Erythroblast (primary cell): Measurements from ENCODE around the gene APP.

Source experiments
- GATA1 ChIP-seq: IDR thresholded peaks from 2 replicates; pipeline ENCODE4 v1.6.1; 2011; ENCODE audit warnings: low read depth, mild to moderate bottlenecking, control low read depth, low read length, moderate library complexity
- POLR2A ChIP-seq: IDR thresholded peaks from 2 replicates; pipeline ENCODE4 v1.6.1; 2011; ENCODE audit warnings: mild to moderate bottlenecking, low read length

GRCh38 chr21:26140164-26140579, 30.4 kb downstream of the APP start:
- TF ChIP-seq POLR2A = no peak
- no peak for TF ChIP-seq GATA1
